ENCODE measurements around the gene EVX1. TPM values are rescaled to one million over a fixed set of nuclear protein-coding genes. Genes with fewer than 3 reads are reported as not detected.
A peak's percentile ranks its signal among the peaks of the same experiment; 100 is the strongest.

The EVX1 gene
- total RNA-seq, 1 donor from 2014 or later = 0.41 TPM

- peaks cover 3% of the 10 kb centered on the region for H3K36me3 Mint-ChIP-seq
- no peak for DNase-seq (ENCODE audit: extremely low spot score, unreplicated experiment)
These were observed 3.4 kb downstream of the EVX1 start for GRCh38 chr7:27245798-27246691.

GRCh38 chr7:27247000-27247399 is 4.4 kb downstream of the EVX1 start:
- no peak for TF ChIP-seq CTCF (conservative IDR thresholded peaks at IDR 0.05)
- peaks cover 23% of the 10 kb centered on the region for H3K4me1 Mint-ChIP-seq (ENCODE audit: unreplicated experiment)
- peak overlapping the region; percentile 36 for H3K4me3 Mint-ChIP-seq
- peaks cover 94% of the 10 kb centered on the region for H3K27me3 Mint-ChIP-seq
- no peak for DNase-seq (ENCODE audit: extremely low spot score, unreplicated experiment)
- H3K36me3 Mint-ChIP-seq = peaks cover 3% of the 10 kb centered on the region
- H3K9me3 Mint-ChIP-seq = no peaks in the 10 kb centered on the region
- H3K27ac Mint-ChIP-seq = no peak overlapping the region

More at GRCh38 chr7:27245798-27246691, 3.4 kb downstream of the EVX1 start:
- TF ChIP-seq CTCF (conservative IDR thresholded peaks at IDR 0.05) = peak; percentile 17
- peak overlapping the region; percentile 52 for H3K4me3 Mint-ChIP-seq
- H3K9me3 Mint-ChIP-seq = no peaks in the 10 kb centered on the region
- no peak overlapping the region for H3K27ac Mint-ChIP-seq
- peaks cover 96% of the 10 kb centered on the region for H3K27me3 Mint-ChIP-seq
- H3K4me1 Mint-ChIP-seq (ENCODE audit: unreplicated experiment) = peaks cover 23% of the 10 kb centered on the region

- H3K4me1 Mint-ChIP-seq (ENCODE audit: unreplicated experiment) = peaks cover 24% of the 10 kb centered on the region
- no peak overlapping the region for H3K27ac Mint-ChIP-seq
- H3K4me3 Mint-ChIP-seq = peak overlapping the region; percentile 15
- H3K36me3 Mint-ChIP-seq = peaks cover 3% of the 10 kb centered on the region
- peak; percentile 40 for DNase-seq (ENCODE audit: extremely low spot score, unreplicated experiment)
- no peaks in the 10 kb centered on the region for H3K9me3 Mint-ChIP-seq
- TF ChIP-seq CTCF (conservative IDR thresholded peaks at IDR 0.05) = no peak
- peaks cover 94% of the 10 kb centered on the region for H3K27me3 Mint-ChIP-seq
These were observed 5.1 kb downstream of the EVX1 start for GRCh38 chr7:27247452-27248426.

- no peak for TF ChIP-seq CTCF (conservative IDR thresholded peaks at IDR 0.05)
- Mint-ChIP-seq H3K9me3 (no peaks in the 10 kb centered on the region), H3K4me3 (no peak overlapping the region), H3K27ac (no peak overlapping the region), H3K4me1 (ENCODE audit: unreplicated experiment) (peaks cover 24% of the 10 kb centered on the region), H3K27me3 (peaks cover 97% of the 10 kb centered on the region), H3K36me3 (peaks cover 3% of the 10 kb centered on the region)
- peak; percentile 40 for DNase-seq (ENCODE audit: extremely low spot score, unreplicated experiment)
These were observed 5.8 kb downstream of the EVX1 start for GRCh38 chr7:27248427-27248806.

- Mint-ChIP-seq H3K4me3 (no peak overlapping the region), H3K36me3 (peaks cover 3% of the 10 kb centered on the region), H3K4me1 (ENCODE audit: unreplicated experiment) (peaks cover 19% of the 10 kb centered on the region), H3K9me3 (no peaks in the 10 kb centered on the region), H3K27me3 (peaks cover 97% of the 10 kb centered on the region), H3K27ac (no peak overlapping the region)
- TF ChIP-seq CTCF (conservative IDR thresholded peaks at IDR 0.05) = no peak
- peak; percentile 59 for DNase-seq (ENCODE audit: extremely low spot score, unreplicated experiment)
These were observed 6.5 kb downstream of the EVX1 start for GRCh38 chr7:27248911-27249723.
